HG03175 (cell line): Measurements from ENCODE around the gene GAMT.

Source experiments
- ATAC-seq: cut with Tn5 transposase; IDR thresholded peaks from one replicate; pipeline ENCODE4 v1.9.1; 2021; ENCODE audit warnings: mild to moderate bottlenecking, moderate library complexity; ENCODE audit not compliant: unreplicated experiment

Gene GAMT

GRCh38 chr19:1387684-1388636, 13.4 kb downstream of the GAMT start:
- ATAC-seq, result no peak

GRCh38 chr19:1386945-1387683, 14.2 kb downstream of the GAMT start:
- ATAC-seq, result no peak

- no peak for ATAC-seq
Observed at GRCh38 chr19:1385816-1386215, 15.5 kb downstream of the GAMT start.

- ATAC-seq, result no peak
Observed at GRCh38 chr19:1384478-1385110, 16.7 kb downstream of the GAMT start.

GRCh38 chr19:1384085-1384462, 17.3 kb downstream of the GAMT start:
- no peak for ATAC-seq

GRCh38 chr19:1383312-1384084, 17.8 kb downstream of the GAMT start, which contains the start of gene NDUFS7:
NDUFS7 (plus strand) TSS chr19:1383907; CDS start chr19:1383927, 20 bp downstream.
- ATAC-seq, result peak; percentile 71

GRCh38 chr19:1383017-1383311, 18.4 kb downstream of the GAMT start:
- no peak for ATAC-seq

- ATAC-seq, result no peak
Observed at GRCh38 chr19:1382250-1382649, 19.1 kb downstream of the GAMT start.

- no peak for ATAC-seq
Observed at GRCh38 chr19:1379961-1380489, 21.3 kb downstream of the GAMT start.

- ATAC-seq, result no peak
Observed at GRCh38 chr19:1379126-1379905, 22.0 kb downstream of the GAMT start.

GRCh38 chr19:1377965-1378785, 23.2 kb downstream of the GAMT start:
- ATAC-seq, result no peak

- no peak for ATAC-seq
Observed at GRCh38 chr19:1377176-1377964, 24.0 kb downstream of the GAMT start.

- no peak for ATAC-seq
Observed at GRCh38 chr19:1376415-1376805, 24.9 kb downstream of the GAMT start.

- ATAC-seq, result no peak
Observed at GRCh38 chr19:1374250-1374577, 27.1 kb downstream of the GAMT start.

GRCh38 chr19:1373534-1374249, 27.6 kb downstream of the GAMT start:
- ATAC-seq, result no peak

GRCh38 chr19:1373042-1373533, 28.3 kb downstream of the GAMT start:
- no peak for ATAC-seq

- ATAC-seq, result no peak
Observed at GRCh38 chr19:1370579-1371361, 30.6 kb downstream of the GAMT start.
